Fibroblast of lung (primary cell): ENCODE data around the gene FHIT. TPM values are rescaled to one million over a fixed set of nuclear protein-coding genes. Genes with fewer than 3 reads are reported as not detected.
A peak's percentile ranks its signal among the peaks of the same experiment; 100 is the strongest.

Experiments used
- DNase-seq, 2 donors: peaks; one replicate each; pipeline versions ENCODE4 v3.0.0 to v3.0.0-alpha.2; 2010; ENCODE audit warnings: low read depth in 2 of 2
- H2AFZ ChIP-seq: 2 replicates; pipeline ENCODE4 v1.5.1; 2012; ENCODE audit warnings: low read length, control low read depth, inconsistent platforms
- H3K27ac ChIP-seq: 2 replicates; pipeline ENCODE4 v1.5.1; 2011; ENCODE audit warnings: low read length, control low read depth; ENCODE audit not compliant: insufficient read depth
- H3K27me3 ChIP-seq: 2 replicates; pipeline ENCODE4 v1.5.1; 2011; ENCODE audit warnings: mild to moderate bottlenecking, low read length; ENCODE audit not compliant: control insufficient read depth, insufficient read depth
- H3K36me3 ChIP-seq: 2 replicates; pipeline ENCODE4 v1.5.1; 2011; ENCODE audit warnings: low read length; ENCODE audit not compliant: control insufficient read depth, insufficient read depth
- H3K4me1 ChIP-seq: 2 replicates; pipeline ENCODE4 v1.5.1; 2011; ENCODE audit warnings: low read length; ENCODE audit not compliant: control insufficient read depth, insufficient read depth; ENCODE audit errors: extremely low read depth
- H3K4me2 ChIP-seq: 2 replicates; pipeline ENCODE4 v1.5.1; 2011; ENCODE audit warnings: low read length, control low read depth; ENCODE audit not compliant: insufficient read depth; ENCODE audit errors: extremely low read depth
- H3K4me3 ChIP-seq, 4 experiments: fragments of 200-600 bp in 1 of 4; sonication (generic) in 1 of 4; replicated peaks in 1 of 4; 2 replicates each; pipeline ENCODE4 v1.5.1; 2011 to 2016; ENCODE audit warnings: low read length in 4 of 4, low read depth in 3 of 4, mild to moderate bottlenecking in 3 of 4, control low read depth in 2 of 4, inconsistent platforms in 1 of 4, mixed read lengths in 1 of 4; ENCODE audit not compliant: insufficient read depth in 1 of 4; ENCODE audit errors: control extremely low read depth in 1 of 4
- H3K79me2 ChIP-seq: 2 replicates; pipeline ENCODE4 v1.5.1; 2012; ENCODE audit warnings: mild to moderate bottlenecking, low read length, inconsistent platforms; ENCODE audit not compliant: control insufficient read depth, insufficient read depth
- H3K9ac ChIP-seq: 2 replicates; pipeline ENCODE4 v1.5.1; 2011; ENCODE audit warnings: mild to moderate bottlenecking, low read length, control low read depth; ENCODE audit not compliant: insufficient read depth
- H3K9me3 ChIP-seq: 2 replicates; pipeline ENCODE4 v1.5.1; 2012; ENCODE audit warnings: low read depth, low read length; ENCODE audit not compliant: control insufficient read depth, insufficient read depth
- H4K20me1 ChIP-seq: 2 replicates; pipeline ENCODE4 v1.5.1; 2011; ENCODE audit warnings: low read length; ENCODE audit not compliant: control insufficient read depth, insufficient read depth; ENCODE audit errors: extremely low read depth
- EZH2 ChIP-seq: IDR thresholded peaks from 2 replicates; pipeline ENCODE4 v1.5.1; 2012; ENCODE audit warnings: low read length, control low read depth, mild to moderate bottlenecking; ENCODE audit errors: missing control alignments
- polyA plus RNA-seq, 2 donors: library from polyadenylated mRNA; depleted of rRNA in 1 of 2; stranded (reverse) in 1 of 2; unstranded in 1 of 2; fragments of >200 nt; gene quantifications; 2 replicates each; pipeline ENCODE4 v1.2.1, GENCODE V29; 2011 to 2012; ENCODE audit warnings: missing spikeins in 1 of 2
- total RNA-seq: library from RNA; depleted of rRNA; stranded (reverse); fragments of >200 nt; gene quantifications from 2 replicates; pipeline ENCODE4 v1.2.1, GENCODE V29; 2014
- TF ChIP-seq, protein P1 (sequence below), 2 donors: IDR thresholded peaks in 1 of 2; conservative IDR thresholded peaks in 1 of 2; 1 replicate in 1 of 2; 2 replicates in 1 of 2; pipeline ENCODE4 v1.5.1; 2011 to 2012; ENCODE audit warnings: low read length in 2 of 2, control low read depth in 1 of 2, inconsistent platforms in 1 of 2, low read depth in 1 of 2, mild to moderate bottlenecking in 1 of 2

FHIT gene
- total and polyA plus RNA-seq, 2 donors (not counting 1 experiment from before 2014, with no cell fraction given) = 0.79 to 2.1 TPM

DNA sequence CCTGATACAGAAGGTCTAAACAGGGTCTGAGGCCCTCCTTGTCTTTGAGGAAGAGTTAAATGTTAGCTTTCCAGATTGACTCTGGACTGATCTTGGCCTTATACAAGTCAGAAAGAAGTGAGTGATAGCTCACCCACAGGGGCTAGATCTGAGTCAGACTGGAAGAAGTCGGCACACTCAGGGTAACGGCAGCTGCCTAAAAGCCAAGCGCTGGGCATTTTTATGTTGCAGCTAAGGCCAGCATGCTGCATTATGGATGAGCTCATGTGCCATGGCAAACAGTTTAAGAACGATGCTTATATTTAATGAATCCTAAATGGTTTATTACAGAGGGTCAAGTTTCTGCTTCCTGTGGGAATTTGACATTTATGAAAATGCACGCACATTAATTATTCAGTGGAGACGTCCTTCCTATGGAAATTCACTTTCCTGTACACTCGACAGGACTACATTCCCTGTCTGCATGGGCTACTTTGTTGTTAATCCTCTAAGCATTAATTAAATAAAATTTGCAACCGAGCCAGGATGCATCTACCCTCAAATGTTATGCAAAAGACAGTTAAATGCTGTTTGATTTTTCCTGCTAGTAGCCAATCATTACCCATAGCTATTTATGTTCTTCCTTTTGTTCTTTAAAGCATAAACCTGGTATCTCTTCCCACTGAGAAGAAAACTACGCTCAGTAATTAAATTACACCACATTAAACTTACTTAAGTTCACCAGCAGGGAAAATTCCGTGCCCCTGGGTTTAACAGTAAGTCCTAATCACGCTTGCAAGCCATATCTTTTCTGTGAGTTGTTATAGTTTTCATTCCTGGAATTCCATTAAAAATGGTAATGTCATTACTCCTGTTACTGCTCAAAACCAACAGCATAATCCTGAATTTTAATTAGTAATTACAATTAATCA lies 1438.8 kb downstream of the FHIT start:
- Histone ChIP-seq H2AFZ (no peak overlapping the region), H3K27ac (no peak overlapping the region), H3K4me3 (no peak overlapping the region), H3K79me2 (no peaks in the 10 kb centered on the region), H3K36me3 (no peaks in the 10 kb centered on the region), H3K27me3 (no peaks in the 10 kb centered on the region), H3K9ac (no peak overlapping the region), H3K9me3 (no peaks in the 10 kb centered on the region), H3K4me1 (no peaks in the 10 kb centered on the region), H4K20me1 (no peaks in the 10 kb centered on the region), H3K4me2 (no peak overlapping the region)
- DNase-seq = peak in 1 of 2 donors; percentile 77
- TF ChIP-seq, protein P1, sequence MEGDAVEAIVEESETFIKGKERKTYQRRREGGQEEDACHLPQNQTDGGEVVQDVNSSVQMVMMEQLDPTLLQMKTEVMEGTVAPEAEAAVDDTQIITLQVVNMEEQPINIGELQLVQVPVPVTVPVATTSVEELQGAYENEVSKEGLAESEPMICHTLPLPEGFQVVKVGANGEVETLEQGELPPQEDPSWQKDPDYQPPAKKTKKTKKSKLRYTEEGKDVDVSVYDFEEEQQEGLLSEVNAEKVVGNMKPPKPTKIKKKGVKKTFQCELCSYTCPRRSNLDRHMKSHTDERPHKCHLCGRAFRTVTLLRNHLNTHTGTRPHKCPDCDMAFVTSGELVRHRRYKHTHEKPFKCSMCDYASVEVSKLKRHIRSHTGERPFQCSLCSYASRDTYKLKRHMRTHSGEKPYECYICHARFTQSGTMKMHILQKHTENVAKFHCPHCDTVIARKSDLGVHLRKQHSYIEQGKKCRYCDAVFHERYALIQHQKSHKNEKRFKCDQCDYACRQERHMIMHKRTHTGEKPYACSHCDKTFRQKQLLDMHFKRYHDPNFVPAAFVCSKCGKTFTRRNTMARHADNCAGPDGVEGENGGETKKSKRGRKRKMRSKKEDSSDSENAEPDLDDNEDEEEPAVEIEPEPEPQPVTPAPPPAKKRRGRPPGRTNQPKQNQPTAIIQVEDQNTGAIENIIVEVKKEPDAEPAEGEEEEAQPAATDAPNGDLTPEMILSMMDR (conservative IDR thresholded peaks at IDR 0.05 in 1 of 2, IDR thresholded peaks at IDR 0.05 in 1 of 2; ENCODE audit: low read depth in 1 of 2, low read length in 2 of 2) = peak in 1 of 2 donors; percentile 3
- TF ChIP-seq EZH2 = no peak

DNA sequence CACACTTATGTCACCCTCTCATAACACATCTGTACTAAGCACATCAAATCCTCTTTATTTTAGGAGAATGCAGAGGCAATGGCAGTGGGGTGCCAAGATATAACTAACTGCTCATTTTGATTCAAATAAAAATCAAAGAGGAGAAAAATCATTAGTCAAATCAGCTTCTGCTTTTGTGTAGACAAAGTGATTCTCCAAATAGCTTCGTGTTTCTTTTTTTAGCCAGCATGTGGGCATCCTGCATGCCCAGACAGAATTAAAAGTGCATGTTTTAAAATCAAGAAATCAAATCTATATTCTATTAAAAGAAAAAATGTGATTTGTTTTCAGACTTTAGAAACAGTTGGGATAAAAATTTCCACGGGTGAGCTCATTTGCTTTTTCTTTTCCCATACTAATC lies 1440.1 kb downstream of the FHIT start:
- H3K9me3 ChIP-seq = no peaks in the 10 kb centered on the region
- TF ChIP-seq, protein P1 (conservative IDR thresholded peaks at IDR 0.05 in 1 of 2, IDR thresholded peaks at IDR 0.05 in 1 of 2; ENCODE audit: low read depth in 1 of 2, low read length in 2 of 2) = no peak
- TF ChIP-seq EZH2 = no peak
- no peak overlapping the region for H3K4me2 ChIP-seq
- no peak overlapping the region for H3K9ac ChIP-seq
- no peak overlapping the region for H2AFZ ChIP-seq
- H3K4me1 ChIP-seq = no peaks in the 10 kb centered on the region
- no peaks in the 10 kb centered on the region for H3K36me3 ChIP-seq
- H3K27me3 ChIP-seq = no peaks in the 10 kb centered on the region
- H4K20me1 ChIP-seq = no peaks in the 10 kb centered on the region
- no peak overlapping the region for H3K27ac ChIP-seq
- no peak overlapping the region for H3K4me3 ChIP-seq
- DNase-seq = no peak
- H3K79me2 ChIP-seq = no peaks in the 10 kb centered on the region

DNA sequence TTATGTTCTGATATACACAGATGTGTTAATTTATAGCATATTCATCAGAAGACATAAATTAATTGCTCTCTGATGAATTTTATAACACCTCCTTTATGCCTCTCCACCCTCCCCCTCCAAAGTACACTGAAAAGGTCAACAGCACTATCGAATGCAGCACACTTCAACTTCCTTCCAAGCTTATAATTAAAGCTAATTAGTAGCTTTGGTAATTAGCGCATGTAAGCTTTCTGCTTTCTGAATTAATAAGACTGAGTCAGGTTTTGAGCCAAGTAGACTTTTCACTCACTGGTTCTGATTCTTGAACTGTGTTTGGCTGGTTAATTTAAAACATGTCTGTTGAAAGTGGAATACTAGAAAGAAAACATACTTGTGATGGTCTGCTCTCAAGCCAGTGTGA lies 1440.6 kb downstream of the FHIT start:
- no peaks in the 10 kb centered on the region for H4K20me1 ChIP-seq
- no peak overlapping the region for H2AFZ ChIP-seq
- TF ChIP-seq, protein P1 (conservative IDR thresholded peaks at IDR 0.05 in 1 of 2, IDR thresholded peaks at IDR 0.05 in 1 of 2; ENCODE audit: low read depth in 1 of 2, low read length in 2 of 2) = no peak
- no peak for TF ChIP-seq EZH2
- no peaks in the 10 kb centered on the region for H3K79me2 ChIP-seq
- no peak overlapping the region for H3K9ac ChIP-seq
- no peak for DNase-seq
- no peak overlapping the region for H3K4me2 ChIP-seq
- no peak overlapping the region for H3K4me3 ChIP-seq
- no peaks in the 10 kb centered on the region for H3K27me3 ChIP-seq
- no peaks in the 10 kb centered on the region for H3K4me1 ChIP-seq
- no peaks in the 10 kb centered on the region for H3K36me3 ChIP-seq
- no peaks in the 10 kb centered on the region for H3K9me3 ChIP-seq
- no peak overlapping the region for H3K27ac ChIP-seq
